CD14-positive monocyte (primary cell): Measurements from ENCODE around the gene SFTPD. TPM values are rescaled to one million over a fixed set of nuclear protein-coding genes. Genes with fewer than 3 reads are reported as not detected.

Experiments
- DNase-seq, 3 donors: peaks; one replicate each; pipeline ENCODE4 v3.0.0-alpha.2; 2011 to 2022
- H2AFZ ChIP-seq: 2 replicates; pipeline ENCODE4 v1.6.0; 2012; ENCODE audit warnings: mild to moderate bottlenecking, low read depth, low read length, inconsistent platforms; ENCODE audit not compliant: insufficient read depth, poor library complexity, severe bottlenecking
- H3K27ac ChIP-seq, 2 donors: 1 replicate in 1 of 2; 2 replicates in 1 of 2; pipeline ENCODE4 v1.5.1; 2012 to 2013; ENCODE audit warnings: low read length in 2 of 2, control low read depth in 1 of 2, inconsistent platforms in 1 of 2, low read depth in 1 of 2, mild to moderate bottlenecking in 1 of 2
- H3K27me3 ChIP-seq, 2 donors: one replicate each; pipeline versions ENCODE4 v1.6.0 to v1.6.1; 2011 to 2013; ENCODE audit warnings: low read length in 2 of 2; ENCODE audit not compliant: control insufficient read depth in 2 of 2, insufficient read depth in 2 of 2
- H3K36me3 ChIP-seq, 2 donors: replicated peaks in 1 of 2; 1 replicate in 1 of 2; 2 replicates in 1 of 2; pipeline versions ENCODE4 v1.5.1 to v1.6.1; 2012 to 2013; ENCODE audit warnings: low read length in 2 of 2, control low read depth in 1 of 2, inconsistent platforms in 1 of 2, mild to moderate bottlenecking in 1 of 2; ENCODE audit not compliant: insufficient read depth in 2 of 2, control insufficient read depth in 1 of 2
- H3K4me1 ChIP-seq, 2 donors: 1 replicate in 1 of 2; 2 replicates in 1 of 2; pipeline versions ENCODE4 v1.5.1 to v1.6.1; 2012 to 2013; ENCODE audit warnings: low read length in 2 of 2, control low read depth in 1 of 2, inconsistent platforms in 1 of 2, mild to moderate bottlenecking in 1 of 2, moderate library complexity in 1 of 2; ENCODE audit not compliant: insufficient read depth in 2 of 2, control insufficient read depth in 1 of 2
- H3K4me2 ChIP-seq: replicated peaks from 2 replicates; pipeline ENCODE3; 2012; ENCODE audit warnings: low read length, moderate library complexity, mild to moderate bottlenecking; ENCODE audit not compliant: poor library complexity, severe bottlenecking; ENCODE audit errors: extremely low read depth
- H3K4me3 ChIP-seq, 3 experiments: fragments of 200-600 bp in 1 of 3; sonication (generic) in 1 of 3; replicated peaks in 1 of 3; 1 replicate in 2 of 3; 2 replicates in 1 of 3; pipeline ENCODE4 v1.5.1; 2011 to 2013; ENCODE audit warnings: low read length in 3 of 3, mild to moderate bottlenecking in 3 of 3, control low read depth in 2 of 3, low read depth in 2 of 3, inconsistent platforms in 1 of 3, moderate library complexity in 1 of 3
- H3K79me2 ChIP-seq: 2 replicates; pipeline ENCODE4 v1.6.0; 2012; ENCODE audit warnings: mild to moderate bottlenecking, control low read depth, inconsistent platforms, low read length, moderate library complexity; ENCODE audit not compliant: insufficient read depth
- H3K9ac ChIP-seq: 2 replicates; pipeline ENCODE4 v1.6.0; 2017; ENCODE audit warnings: low read length, mild to moderate bottlenecking; ENCODE audit not compliant: insufficient read depth, poor library complexity, severe bottlenecking
- H3K9me3 ChIP-seq, 2 donors: replicated peaks in 1 of 2; 1 replicate in 1 of 2; 2 replicates in 1 of 2; pipeline versions ENCODE4 v1.5.1 to v1.6.1; 2012 to 2013; ENCODE audit warnings: low read length in 2 of 2, control low read depth in 1 of 2; ENCODE audit not compliant: control insufficient read depth in 1 of 2, insufficient read depth in 1 of 2
- H4K20me1 ChIP-seq: 2 replicates; pipeline ENCODE4 v1.6.0; 2012; ENCODE audit warnings: mild to moderate bottlenecking, low read length, control low read depth, moderate library complexity; ENCODE audit not compliant: insufficient read depth
- H3K27ac Mint-ChIP-seq, 7 donors: one replicate each; pipeline ENCODE4 v1.8.0; 2020; ENCODE audit warnings: mild to moderate bottlenecking in 7 of 7, mixed read lengths in 7 of 7, moderate library complexity in 6 of 7, inconsistent platforms in 2 of 7
- H3K27me3 Mint-ChIP-seq, 3 donors: one replicate each; pipeline ENCODE4 v1.8.0; 2021 to 2022; ENCODE audit warnings: low read depth in 3 of 3, mild to moderate bottlenecking in 3 of 3, mixed read lengths in 3 of 3, moderate library complexity in 3 of 3, inconsistent platforms in 1 of 3
- H3K36me3 Mint-ChIP-seq, 2 donors: one replicate each; pipeline ENCODE4 v1.8.0; 2020; ENCODE audit warnings: mixed read lengths in 2 of 2, inconsistent platforms in 1 of 2, mild to moderate bottlenecking in 1 of 2
- H3K4me1 Mint-ChIP-seq: one replicate; pipeline ENCODE4 v1.8.0; 2020; ENCODE audit warnings: mild to moderate bottlenecking, mixed read lengths
- H3K4me3 Mint-ChIP-seq, 2 donors: one replicate each; pipeline ENCODE4 v1.8.0; 2020; ENCODE audit warnings: mild to moderate bottlenecking in 2 of 2, mixed read lengths in 2 of 2, moderate library complexity in 1 of 2
- H3K9me3 Mint-ChIP-seq, 7 donors: one replicate each; pipeline ENCODE4 v1.8.0; 2020 to 2022; ENCODE audit warnings: mixed read lengths in 7 of 7, mild to moderate bottlenecking in 6 of 7, moderate library complexity in 6 of 7, inconsistent platforms in 2 of 7
- WGBS: methylation state at CpG from one replicate; pipeline ENCODE4 v1.1.5; 2013; ENCODE audit warnings: missing lambda C conversion rate; ENCODE audit not compliant: insufficient coverage; 5-methylcytosine and 5-hydroxymethylcytosine counted together
- intact Hi-C, 2 donors: fragments of 100-400 bp; cut with micrococcal nuclease; formaldehyde crosslinking; loops; one replicate each; pipeline versions ENCODE4 v1.15.0 to v1.15.1; 2023
- polyA plus RNA-seq, 3 donors: library from polyadenylated mRNA; depleted of rRNA in 1 of 3; unstranded in 2 of 3; stranded (reverse) in 1 of 3; fragments of 300-500 nt in 2 of 3; fragments of >200 nt in 1 of 3; fragmentation: Illumina TruSeq in 2 of 3; gene quantifications; 1 replicate in 2 of 3; 2 replicates in 1 of 3; pipeline ENCODE4 v1.2.3, GENCODE V29; 2012 to 2021
- TF ChIP-seq, protein P1 (sequence below): fragments of 200-600 bp; IDR thresholded peaks from one replicate; pipeline ENCODE4 v1.8.0; 2022; ENCODE audit warnings: antibody characterized with exemption, mild to moderate bottlenecking

The SFTPD gene
- polyA plus RNA-seq, 3 donors: 0.84 to 1.4 (median 1.2) TPM

DNA sequence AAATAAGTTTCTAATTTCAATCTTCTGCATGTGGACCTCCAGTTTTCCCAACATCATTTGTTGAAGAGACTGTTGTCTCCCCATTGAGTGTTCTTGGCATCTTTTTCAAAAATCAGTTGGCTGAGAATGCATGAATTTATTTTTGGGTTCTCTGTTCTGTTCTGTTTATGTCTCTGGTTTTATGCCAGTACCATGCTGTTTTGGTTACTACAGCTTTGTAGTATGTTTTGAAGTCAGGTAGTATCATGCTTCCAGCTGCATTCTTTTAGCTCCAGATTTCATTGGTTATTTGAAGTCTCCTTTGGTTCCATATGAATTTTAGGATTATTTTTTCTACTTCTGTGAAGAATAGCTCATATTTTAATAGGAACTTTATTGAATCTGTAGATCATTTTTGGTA, 21.2 kb upstream of the SFTPD start:
- no peak overlapping the region for H3K4me2 ChIP-seq
- Mint-ChIP-seq H3K4me1 (no peaks in the 10 kb centered on the region), H3K27ac (no peak overlapping the region)

DNA sequence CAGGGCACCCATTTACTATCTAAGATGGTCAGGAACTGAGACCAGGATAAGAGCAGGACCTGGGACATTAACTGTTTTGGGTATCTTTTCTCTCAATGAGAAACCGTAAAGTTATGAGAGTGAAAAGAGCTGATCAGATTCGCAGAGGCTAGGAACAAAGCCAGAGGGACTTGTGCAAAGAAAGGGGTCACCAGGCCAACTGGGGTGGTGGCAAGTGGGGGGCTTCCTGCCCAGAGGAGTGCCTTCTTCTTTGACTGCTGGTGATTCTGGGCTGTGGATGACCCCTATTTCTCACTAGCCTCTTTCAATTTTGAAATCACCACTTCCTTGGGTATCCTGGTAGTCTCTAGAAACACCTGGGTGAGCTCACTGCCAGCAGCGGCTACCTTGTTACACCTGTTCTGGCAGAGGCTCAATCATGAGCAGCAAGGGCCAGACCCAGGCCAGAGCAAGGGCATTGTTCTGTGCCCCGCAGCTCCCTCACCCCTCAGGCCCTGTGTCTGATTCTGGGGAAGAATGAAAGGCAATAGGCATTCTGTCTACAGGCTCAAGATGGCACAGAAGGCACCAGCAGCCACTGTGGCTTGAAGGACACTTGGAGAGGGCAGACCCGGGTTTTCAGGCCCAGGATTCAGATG, 999 bp downstream of the SFTPD start:
- peaks cover 21 to 23% of the 10 kb centered on the region in 2 donors for H3K4me1 ChIP-seq
- H3K27me3 ChIP-seq: no peaks in the 10 kb centered on the region
- H3K9me3 ChIP-seq: peaks cover 15% of the 10 kb centered on the region in 2 donors
- no peaks in the 10 kb centered on the region for H3K36me3 Mint-ChIP-seq
- H2AFZ ChIP-seq: no peak overlapping the region
- H3K9me3 Mint-ChIP-seq: peaks cover 4 to 20% (median 13%) of the 10 kb centered on the region in 7 donors
- H3K27me3 Mint-ChIP-seq: peaks cover 3 to 5% (median 3%) of the 10 kb centered on the region in 3 donors
- 83% methylated on average over 4 of the region's 5 CpGs for WGBS
- no peak overlapping the region for H3K4me3 ChIP-seq
- no peaks in the 10 kb centered on the region for H4K20me1 ChIP-seq
- H3K4me3 Mint-ChIP-seq: no peak overlapping the region
- peak overlapping the region in 2 of 7 donors; percentile 30 to 66 for H3K27ac Mint-ChIP-seq
- TF ChIP-seq, protein P1, sequence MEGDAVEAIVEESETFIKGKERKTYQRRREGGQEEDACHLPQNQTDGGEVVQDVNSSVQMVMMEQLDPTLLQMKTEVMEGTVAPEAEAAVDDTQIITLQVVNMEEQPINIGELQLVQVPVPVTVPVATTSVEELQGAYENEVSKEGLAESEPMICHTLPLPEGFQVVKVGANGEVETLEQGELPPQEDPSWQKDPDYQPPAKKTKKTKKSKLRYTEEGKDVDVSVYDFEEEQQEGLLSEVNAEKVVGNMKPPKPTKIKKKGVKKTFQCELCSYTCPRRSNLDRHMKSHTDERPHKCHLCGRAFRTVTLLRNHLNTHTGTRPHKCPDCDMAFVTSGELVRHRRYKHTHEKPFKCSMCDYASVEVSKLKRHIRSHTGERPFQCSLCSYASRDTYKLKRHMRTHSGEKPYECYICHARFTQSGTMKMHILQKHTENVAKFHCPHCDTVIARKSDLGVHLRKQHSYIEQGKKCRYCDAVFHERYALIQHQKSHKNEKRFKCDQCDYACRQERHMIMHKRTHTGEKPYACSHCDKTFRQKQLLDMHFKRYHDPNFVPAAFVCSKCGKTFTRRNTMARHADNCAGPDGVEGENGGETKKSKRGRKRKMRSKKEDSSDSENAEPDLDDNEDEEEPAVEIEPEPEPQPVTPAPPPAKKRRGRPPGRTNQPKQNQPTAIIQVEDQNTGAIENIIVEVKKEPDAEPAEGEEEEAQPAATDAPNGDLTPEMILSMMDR: no peak
- no peak overlapping the region for H3K9ac ChIP-seq
- no peaks in the 10 kb centered on the region for H3K79me2 ChIP-seq
- H3K27ac ChIP-seq: no peak overlapping the region
- H3K4me2 ChIP-seq: no peak overlapping the region
- peaks cover 20% of the 10 kb centered on the region for H3K4me1 Mint-ChIP-seq
- intact Hi-C loops: no loop called here
- no peak for DNase-seq
- no peaks in the 10 kb centered on the region for H3K36me3 ChIP-seq

More for the DNA sequence above, 21.2 kb upstream of the SFTPD start:
- Mint-ChIP-seq H3K36me3 (no peaks in the 10 kb centered on the region), H3K27me3 (peaks cover 6 to 14% (median 7%) of the 10 kb centered on the region in 3 donors), H3K9me3 (peaks cover 3 to 23% (median 6%) of the 10 kb centered on the region in 7 donors), H3K4me3 (no peak overlapping the region)
- Histone ChIP-seq H3K4me1 (no peaks in the 10 kb centered on the region), H3K9ac (no peak overlapping the region), H2AFZ (no peak overlapping the region), H3K4me3 (no peak overlapping the region), H3K27me3 (peaks cover 0 to 7% of the 10 kb centered on the region in 2 donors), H3K36me3 (no peaks in the 10 kb centered on the region), H3K9me3 (no peaks in the 10 kb centered on the region), H3K79me2 (no peaks in the 10 kb centered on the region), H3K27ac (no peak overlapping the region), H4K20me1 (no peaks in the 10 kb centered on the region)
- TF ChIP-seq, protein P1: no peak
- intact Hi-C loops: no loop called here
- DNase-seq: no peak
